Ovary (tissue), 9 donors: ENCODE measurements around the gene CFAP69. TPM values are rescaled to one million over a fixed set of nuclear protein-coding genes. Genes with fewer than 3 reads are reported as not detected.
A peak's percentile ranks its signal among the peaks of the same experiment; 100 is the strongest.

Experiments
- DNase-seq, 5 donors: peaks; one replicate each; pipeline ENCODE4 v3.0.0-alpha.2; 2019 to 2020
- H3K27ac ChIP-seq, 2 donors: fragments of 200-600 bp; one replicate each; pipeline versions ENCODE4 v1.5.1 to v1.8.0; 2019 to 2022
- H3K27me3 ChIP-seq: fragments of 200-600 bp; one replicate; pipeline ENCODE4 v1.8.0; 2022
- H3K36me3 ChIP-seq: fragments of 200-600 bp; sonication (generic); one replicate; pipeline ENCODE4 v1.5.1; 2019
- H3K4me1 ChIP-seq: one replicate; pipeline ENCODE4 v1.8.1; 2013; ENCODE audit warnings: mild to moderate bottlenecking, moderate library complexity; ENCODE audit not compliant: insufficient read depth
- H3K4me3 ChIP-seq: fragments of 200-600 bp; sonication (generic); one replicate; pipeline ENCODE4 v1.5.1; 2017
- H3K9me3 ChIP-seq, 2 donors: fragments of 200-600 bp in 1 of 2; sonication (generic) in 1 of 2; one replicate each; pipeline versions ENCODE4 v1.5.1 to v1.8.1; 2013 to 2019; ENCODE audit warnings: mild to moderate bottlenecking in 1 of 2, moderate library complexity in 1 of 2
- CTCF ChIP-seq, 3 donors: fragments of 450-650 bp in 2 of 3; fragments of 200-600 bp in 1 of 3; IDR thresholded peaks; one replicate each; pipeline versions ENCODE4 v1.5.1 to v1.8.0; 2016 to 2022; ENCODE audit warnings: antibody characterized with exemption in 3 of 3, mild to moderate bottlenecking in 1 of 3
- EP300 ChIP-seq: sonication (generic); formaldehyde crosslinking; IDR thresholded peaks from one replicate; pipeline ENCODE4 v1.6.1; 2017; ENCODE audit warnings: antibody characterized with exemption
- POLR2A ChIP-seq: fragments of 450-650 bp; IDR thresholded peaks from one replicate; pipeline ENCODE4 v1.6.1; 2017; ENCODE audit warnings: antibody characterized with exemption, mild to moderate bottlenecking, moderate library complexity
- WGBS, 3 donors: extraction: QIAGEN DNeasy Blood & Tissue Kit in 1 of 3; methylation state at CpG; one replicate each; pipeline versions ENCODE4 v1.1.5 to v1.1.7; 2013 to 2017; 5-methylcytosine and 5-hydroxymethylcytosine counted together
- intact Hi-C, 4 donors: fragments of 100-400 bp; cut with DNase I; formaldehyde crosslinking; loops; one replicate each; pipeline versions ENCODE4 v1.11.0 to v1.15.1; 2022 to 2023
- polyA plus RNA-seq, 2 donors: library from polyadenylated mRNA; stranded (reverse); fragments of 200-250 nt in 1 of 2; fragments of 350-450 nt in 1 of 2; fragmentation: Illumina TruSeq in 1 of 2; extraction: RNeasy Lipid Tissue Mini Kit (QIAGEN cat#74804) in 1 of 2; gene quantifications; one replicate each; pipeline ENCODE4 v1.2.3, GENCODE V29; 2013 to 2014
- total RNA-seq, 7 donors: library from RNA; depleted of rRNA in 2 of 7; stranded (reverse); fragments of >200 nt in 2 of 7; fragmentation: NEBNext Ultra II Directional in 3 of 7; extraction: Animal tissue kit (Norgen Biotek cat#: 25700) in 3 of 7; gene quantifications; one replicate each; pipeline versions ENCODE4 v1.1.0 to v1.2.4, GENCODE V29; 2016 to 2023
- donor health status: DM: no; HTN: no; CAD: no; lungs with moderate emphysema.
- donor health status: DM: no; HTN: no; CAD: no.
- donor health status: Bipolar disorder and iron deficiency.
- donor health status: DM: yes; HTN: yes; CAD: no.
- donor health status: DM: no; HTN: no; CAD: no.
- donor health status: DM: yes; HTN: yes; CAD: no.

Gene CFAP69
- total and polyA plus RNA-seq, 9 donors: 3.1 to 37.9 (median 10.6) TPM

DNA sequence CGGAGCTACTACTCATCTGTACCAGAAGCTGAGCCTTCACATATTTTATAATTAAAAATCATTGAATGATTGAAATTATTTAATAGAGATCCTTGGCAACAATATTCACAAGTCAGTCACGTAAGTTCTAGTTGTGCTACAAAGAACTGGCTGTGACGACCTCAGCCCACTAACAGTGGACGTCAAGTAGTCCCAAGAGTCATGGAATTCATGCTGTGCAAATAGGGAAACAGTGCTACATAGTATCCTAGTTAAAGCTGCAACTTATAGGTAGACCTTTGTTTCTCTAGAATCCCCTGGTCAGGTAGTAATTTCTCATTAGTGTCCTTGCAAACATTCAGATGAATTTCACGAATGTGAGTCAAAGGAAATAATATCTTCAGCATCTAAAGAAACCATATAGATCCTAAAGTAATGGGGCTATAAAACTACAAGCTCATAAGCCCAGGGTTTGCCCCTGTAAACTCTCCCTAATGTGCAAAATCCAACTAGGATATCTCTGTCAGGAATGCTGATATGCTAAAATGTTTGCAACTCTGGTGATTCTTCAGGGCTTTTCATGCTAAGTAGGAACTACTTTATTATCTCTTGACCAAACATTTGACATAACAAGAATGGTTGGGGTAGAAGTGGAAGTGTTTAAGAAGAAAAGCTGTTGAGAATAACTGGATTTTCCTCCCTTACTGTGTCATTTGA, 31.2 kb downstream of the CFAP69 start:
- WGBS, 3 donors: 74 to 75% (median 74%) methylated on average over 5 of the region's 5 CpGs
- H3K27ac ChIP-seq: no peak overlapping the region
- H3K4me3 ChIP-seq: no peak overlapping the region
- DNase-seq: no peak
- H3K27me3 ChIP-seq: no peaks in the 10 kb centered on the region
- intact Hi-C loops: no loop called here
- H3K9me3 ChIP-seq: no peaks in the 10 kb centered on the region
- no peaks in the 10 kb centered on the region for H3K4me1 ChIP-seq
- no peaks in the 10 kb centered on the region for H3K36me3 ChIP-seq
- no peak for TF ChIP-seq EP300
- TF ChIP-seq POLR2A: no peak
- TF ChIP-seq CTCF (IDR thresholded peaks at IDR 0.05): no peak

DNA sequence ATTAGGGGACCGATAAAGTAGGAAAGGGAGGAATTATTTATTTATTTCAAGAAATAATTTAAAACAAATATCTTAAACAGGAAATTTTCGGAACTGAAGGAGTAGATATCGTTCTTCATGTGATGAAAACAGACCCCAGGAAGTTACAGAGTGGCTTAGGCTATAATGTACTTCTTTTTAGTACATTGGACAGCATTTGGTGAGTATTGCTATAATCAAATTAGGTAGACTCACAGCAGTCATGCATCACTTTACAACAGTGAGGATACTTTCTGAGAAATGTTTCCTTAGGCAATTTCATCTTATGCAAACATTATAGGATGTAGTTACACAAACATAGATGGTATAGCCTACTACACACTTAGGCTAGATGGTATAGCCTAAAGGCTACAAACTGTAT, 43.2 kb downstream of the CFAP69 start:
- TF ChIP-seq POLR2A (no peak), CTCF (IDR thresholded peaks at IDR 0.05) (no peak), EP300 (no peak)
- H3K4me1 ChIP-seq: no peaks in the 10 kb centered on the region
- no peaks in the 10 kb centered on the region for H3K36me3 ChIP-seq
- intact Hi-C loops: no loop called here
- WGBS, 3 donors: 86 to 94% (median 88%) methylated on average over 3 of the region's 3 CpGs
- no peak for DNase-seq
- H3K9me3 ChIP-seq: no peaks in the 10 kb centered on the region
- no peaks in the 10 kb centered on the region for H3K27me3 ChIP-seq
- no peak overlapping the region for H3K27ac ChIP-seq
- no peak overlapping the region for H3K4me3 ChIP-seq

GRCh38 chr7:90290244-90291113, 45.5 kb downstream of the CFAP69 start:
- no peak for TF ChIP-seq POLR2A
- TF ChIP-seq EP300: no peak
- no peak for TF ChIP-seq CTCF (IDR thresholded peaks at IDR 0.05)
- no peaks in the 10 kb centered on the region for H3K36me3 ChIP-seq
- no peak overlapping the region for H3K4me3 ChIP-seq
- DNase-seq: no peak
- no peak overlapping the region for H3K27ac ChIP-seq
- H3K9me3 ChIP-seq: no peaks in the 10 kb centered on the region
- WGBS, 3 donors: 92 to 98% (median 96%) methylated on average over 3 of the region's 3 CpGs
- intact Hi-C loops: no loop called here
- H3K4me1 ChIP-seq: no peaks in the 10 kb centered on the region
- no peaks in the 10 kb centered on the region for H3K27me3 ChIP-seq

- intact Hi-C loops: no loop called here
- DNase-seq: peak in 1 of 5 donors; percentile 15
- no peak overlapping the region for H3K4me3 ChIP-seq
- no peak for TF ChIP-seq POLR2A
- TF ChIP-seq EP300: no peak
- TF ChIP-seq CTCF (IDR thresholded peaks at IDR 0.05): no peak
- H3K27ac ChIP-seq: no peak overlapping the region
- WGBS, 3 donors: 58 to 64% (median 62%) methylated on average over 5 of the region's 5 CpGs
- no peaks in the 10 kb centered on the region for H3K27me3 ChIP-seq
- H3K36me3 ChIP-seq: no peaks in the 10 kb centered on the region
- H3K4me1 ChIP-seq: no peaks in the 10 kb centered on the region
- no peaks in the 10 kb centered on the region for H3K9me3 ChIP-seq
Measured at GRCh38 chr7:90298145-90299038, 53.4 kb downstream of the CFAP69 start.
